Smooth muscle cell (in vitro differentiated cells): ENCODE data around the gene FOCAD. TPM values are rescaled to one million over a fixed set of nuclear protein-coding genes. Genes with fewer than 3 reads are reported as not detected.

ENCODE experiments used
- DNase-seq: peaks from one replicate; lab custom pipeline; 2025; ENCODE audit not compliant: unreplicated experiment; lab: John Stamatoyannopoulos, UW
- H2AFZ ChIP-seq: fragments of 200-600 bp; sonication (generic); 2 replicates; pipeline ENCODE4 v1.6.0; 2016; ENCODE audit warnings: antibody characterized with exemption, low read depth, mild to moderate bottlenecking
- H3F3A ChIP-seq: fragments of 200-600 bp; sonication (generic); 2 replicates; pipeline ENCODE4 v1.6.0; 2017; ENCODE audit warnings: antibody characterized with exemption, low read depth
- H3K27ac ChIP-seq: fragments of 200-600 bp; sonication (generic); 2 replicates; pipeline ENCODE4 v1.5.1; 2016; ENCODE audit warnings: low read depth, mild to moderate bottlenecking
- H3K27me3 ChIP-seq: fragments of 200-600 bp; sonication (generic); 2 replicates; pipeline ENCODE4 v1.6.1; 2016; ENCODE audit warnings: low read depth, mild to moderate bottlenecking
- H3K36me3 ChIP-seq: fragments of 200-600 bp; sonication (generic); 2 replicates; pipeline ENCODE4 v1.5.1; 2016; ENCODE audit warnings: low read depth
- H3K4me1 ChIP-seq: fragments of 200-600 bp; sonication (generic); 2 replicates; pipeline ENCODE4 v1.5.1; 2016; ENCODE audit warnings: low read depth
- H3K4me2 ChIP-seq: fragments of 200-600 bp; sonication (generic); 2 replicates; pipeline ENCODE4 v1.6.0; 2016; ENCODE audit warnings: mild to moderate bottlenecking
- H3K4me3 ChIP-seq: fragments of 200-600 bp; sonication (generic); 2 replicates; pipeline ENCODE4 v1.5.1; 2016; ENCODE audit warnings: mild to moderate bottlenecking
- H3K79me2 ChIP-seq: fragments of 200-600 bp; sonication (generic); 2 replicates; pipeline ENCODE4 v1.6.0; 2016; ENCODE audit warnings: low read depth, mild to moderate bottlenecking
- H3K9ac ChIP-seq: fragments of 200-600 bp; sonication (generic); 2 replicates; pipeline ENCODE4 v1.6.0; 2016; ENCODE audit warnings: low read depth
- H3K9me3 ChIP-seq: fragments of 200-600 bp; sonication (generic); replicated peaks from 2 replicates; pipeline ENCODE4 v1.5.1; 2016; ENCODE audit warnings: low read depth
- H4K20me1 ChIP-seq: fragments of 200-600 bp; sonication (generic); 2 replicates; pipeline ENCODE4 v1.6.0; 2016; ENCODE audit warnings: low read depth
- CTCF ChIP-seq: fragments of 200-600 bp; sonication (generic); IDR thresholded peaks from 2 replicates; pipeline ENCODE4 v1.5.1; 2017; ENCODE audit warnings: borderline replicate concordance, mild to moderate bottlenecking, antibody characterized with exemption; ENCODE audit not compliant: insufficient read depth, poor library complexity, severe bottlenecking
- WGBS: methylation state at CpG from one replicate; pipeline ENCODE4 v1.1.7; 2016; ENCODE audit warnings: low lambda C conversion rate; 5-methylcytosine and 5-hydroxymethylcytosine counted together
- polyA plus RNA-seq: library from polyadenylated mRNA; unstranded; fragments of >200 nt; fragmentation: Nextera tagmentation; extraction: Ambion mirVana; gene quantifications from 2 replicates; pipeline ENCODE4 v1.2.1, GENCODE V29; 2016
- total RNA-seq: library from RNA; depleted of rRNA; stranded (reverse); fragments of >200 nt; gene quantifications from 2 replicates; pipeline ENCODE4 v1.2.3, GENCODE V29; 2014

FOCAD gene
- total and polyA plus RNA-seq, 2 experiments from 2014 or later = 31.0 to 106 TPM

GRCh38 chr9:20681467-20681866 lies 2.6 kb upstream of the FOCAD start:
- DNase-seq = no peak
- WGBS = 91% methylated on average over 2 of the region's 2 CpGs
- Histone ChIP-seq H3K9ac (no peak overlapping the region), H3K79me2 (peaks cover 15% of the 10 kb centered on the region), H4K20me1 (peaks cover 17% of the 10 kb centered on the region), H3F3A (peaks cover 3% of the 10 kb centered on the region), H3K27ac (no peak overlapping the region), H3K36me3 (no peaks in the 10 kb centered on the region), H2AFZ (no peak overlapping the region), H3K9me3 (no peaks in the 10 kb centered on the region), H3K4me2 (no peak overlapping the region), H3K4me3 (no peak overlapping the region), H3K27me3 (no peaks in the 10 kb centered on the region), H3K4me1 (peaks cover 14% of the 10 kb centered on the region)
- TF ChIP-seq CTCF = no peak

- Histone ChIP-seq H3K36me3 (no peaks in the 10 kb centered on the region), H3K9ac (peak overlapping the region; percentile 59), H3K27ac (peak overlapping the region; percentile 85), H3K79me2 (peaks cover 35% of the 10 kb centered on the region), H4K20me1 (peaks cover 34% of the 10 kb centered on the region), H3F3A (peaks cover 3% of the 10 kb centered on the region), H3K4me2 (peak overlapping the region; percentile 94), H3K9me3 (no peaks in the 10 kb centered on the region), H3K4me3 (peak overlapping the region; percentile 65), H2AFZ (peak overlapping the region; percentile 90), H3K4me1 (peaks cover 14% of the 10 kb centered on the region), H3K27me3 (no peaks in the 10 kb centered on the region)
- WGBS = 5% methylated on average over 27 of the region's 27 CpGs
- TF ChIP-seq CTCF = no peak
- peak; percentile 52 for DNase-seq
These were observed 566 bp upstream of the FOCAD start for GRCh38 chr9:20683351-20684034.

DNA sequence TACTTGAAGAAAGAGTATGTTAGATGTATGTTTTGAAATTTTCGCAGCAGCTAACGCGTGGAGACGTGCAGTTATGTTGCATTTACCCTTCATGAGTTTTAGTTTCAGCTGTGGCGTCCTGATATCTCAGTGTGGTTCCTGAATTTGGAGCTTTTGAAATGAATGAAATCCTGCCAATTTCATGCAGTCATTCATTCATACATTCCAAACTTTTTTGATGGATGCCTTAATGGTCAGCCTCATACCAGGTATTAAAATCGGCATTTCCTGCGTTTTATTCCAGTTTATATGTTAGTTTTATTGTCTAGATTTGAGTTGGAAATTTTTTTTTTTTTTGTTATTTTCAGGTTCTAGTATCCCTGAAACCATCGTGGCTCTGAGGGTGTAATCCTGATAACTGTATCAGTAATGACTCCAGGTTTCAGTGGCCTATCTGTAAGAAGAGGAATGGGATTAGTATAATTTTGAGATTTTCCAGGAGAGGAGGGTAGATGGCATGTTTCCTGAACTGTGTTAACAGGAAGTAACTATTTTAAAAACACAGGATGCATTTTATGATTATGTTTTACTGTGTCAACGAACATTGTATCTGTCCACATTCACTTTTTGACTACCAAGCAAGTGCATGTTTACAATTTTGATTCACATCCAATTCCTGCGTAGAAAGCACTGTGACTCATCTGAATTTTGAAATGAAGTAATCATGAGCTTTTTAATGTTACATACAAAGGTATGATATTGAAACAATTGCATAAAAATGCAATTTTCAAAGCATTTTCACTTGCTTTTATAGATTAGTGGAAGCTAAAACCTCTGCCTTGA lies 1.0 kb downstream of the FOCAD start:
- WGBS = 18% methylated on average over 10 of the region's 10 CpGs
- H3K9me3 ChIP-seq = no peaks in the 10 kb centered on the region

More for the DNA sequence above, 1.0 kb downstream of the FOCAD start:
- no peak for TF ChIP-seq CTCF
- no peaks in the 10 kb centered on the region for H3K36me3 ChIP-seq
- peak overlapping the region; percentile 65 for H3K4me3 ChIP-seq
- DNase-seq = no peak
- H3K27me3 ChIP-seq = no peaks in the 10 kb centered on the region
- peak overlapping the region; percentile 29 for H2AFZ ChIP-seq
- H3F3A ChIP-seq = peaks cover 3% of the 10 kb centered on the region
- H4K20me1 ChIP-seq = peaks cover 50% of the 10 kb centered on the region
- peak overlapping the region; percentile 94 for H3K4me2 ChIP-seq
- peak overlapping the region; percentile 75 for H3K9ac ChIP-seq
- peaks cover 14% of the 10 kb centered on the region for H3K4me1 ChIP-seq
- H3K27ac ChIP-seq = peak overlapping the region; percentile 85
- H3K79me2 ChIP-seq = peaks cover 50% of the 10 kb centered on the region
